DOHH2 (cell line): Measurements from ENCODE around the gene VAPA.
"Not testable (repeated sequence)": the region's sequence is repeated elsewhere in the genome, so short reads cannot be mapped to it uniquely, and the experiment has no call there.

Source experiments
- H3F3A ChIP-seq: fragments of 200-600 bp; sonication (generic), shearing (Covaris generic); 2 replicates; pipeline ENCODE4 v1.6.0; 2016; ENCODE audit warnings: antibody characterized with exemption, mild to moderate bottlenecking; ENCODE audit not compliant: control insufficient read depth, insufficient read depth
- H3K27ac ChIP-seq: fragments of 200-600 bp; sonication (generic); 2 replicates; pipeline ENCODE4 v1.5.1; 2014; ENCODE audit warnings: low read depth, mild to moderate bottlenecking, low read length, moderate library complexity
- H3K27me3 ChIP-seq: fragments of 200-600 bp; sonication (generic); 2 replicates; pipeline ENCODE4 v1.6.1; 2014; ENCODE audit warnings: mild to moderate bottlenecking, low read length, mixed read lengths; ENCODE audit not compliant: control insufficient read depth
- H3K36me3 ChIP-seq: fragments of 200-600 bp; sonication (generic); 2 replicates; pipeline ENCODE4 v1.6.1; 2014; ENCODE audit warnings: mild to moderate bottlenecking, low read length, moderate library complexity, mixed read lengths; ENCODE audit not compliant: control insufficient read depth
- H3K4me1 ChIP-seq: fragments of 200-600 bp; sonication (generic); 2 replicates; pipeline ENCODE4 v1.6.1; 2014; ENCODE audit warnings: mild to moderate bottlenecking, low read length, mixed read lengths; ENCODE audit not compliant: control insufficient read depth
- H3K4me2 ChIP-seq: fragments of 200-600 bp; sonication (generic); 2 replicates; pipeline ENCODE4 v1.6.0; 2014; ENCODE audit warnings: mild to moderate bottlenecking, low read length, moderate library complexity
- H3K4me3 ChIP-seq: fragments of 200-600 bp; sonication (generic); 2 replicates; pipeline ENCODE4 v1.5.1; 2014; ENCODE audit warnings: mild to moderate bottlenecking, low read length, mixed read lengths
- H3K79me2 ChIP-seq: fragments of 200-600 bp; sonication (generic); 2 replicates; pipeline ENCODE4 v1.6.1; 2014; ENCODE audit warnings: mild to moderate bottlenecking, low read length, mixed read lengths; ENCODE audit not compliant: control insufficient read depth
- H3K9me2 ChIP-seq: fragments of 200-600 bp; sonication (generic); replicated peaks from 2 replicates; pipeline ENCODE4 v1.6.1; 2014; ENCODE audit warnings: mild to moderate bottlenecking, low read length, mixed read lengths; ENCODE audit not compliant: control insufficient read depth
- H3K9me3 ChIP-seq: fragments of 200-600 bp; sonication (generic); 2 replicates; pipeline ENCODE4 v1.6.1; 2014; ENCODE audit warnings: antibody characterized with exemption, low read length, mixed read lengths; ENCODE audit not compliant: control insufficient read depth, insufficient read depth
- H4K20me1 ChIP-seq: fragments of 200-600 bp; sonication (generic); 2 replicates; pipeline ENCODE4 v1.6.0; 2014; ENCODE audit warnings: low read depth, mild to moderate bottlenecking, antibody characterized with exemption, low read length, moderate library complexity; ENCODE audit not compliant: control insufficient read depth, insufficient read depth
- CTCF ChIP-seq: fragments of 200-600 bp; sonication (generic); IDR thresholded peaks from one replicate; pipeline ENCODE4 v1.5.1; 2014; ENCODE audit warnings: antibody characterized with exemption, mild to moderate bottlenecking, low read depth, low read length; ENCODE audit not compliant: poor library complexity, severe bottlenecking
- EZH2phosphoT487 ChIP-seq: fragments of 200-600 bp; sonication (generic); IDR thresholded peaks from 2 replicates; pipeline ENCODE4 v1.6.1; 2017; ENCODE audit warnings: borderline replicate concordance, mild to moderate bottlenecking, antibody characterized with exemption, low read length, moderate library complexity, mixed read lengths

The VAPA gene

GRCh38 chr18:9910071-9910470 lies 3.7 kb upstream of the VAPA start:
- H3F3A ChIP-seq: no peaks in the 10 kb centered on the region

GRCh38 chr18:9910661-9911060 lies 3.2 kb upstream of the VAPA start:
- H3K79me2 ChIP-seq: peaks cover 18% of the 10 kb centered on the region
- peaks cover 9% of the 10 kb centered on the region for H3K4me1 ChIP-seq
- H3K9me3 ChIP-seq: peaks cover 5% of the 10 kb centered on the region
- H3K27ac ChIP-seq: no peak overlapping the region
- no peak overlapping the region for H3K4me2 ChIP-seq
- peaks cover 1% of the 10 kb centered on the region for H4K20me1 ChIP-seq
- H3K27me3 ChIP-seq: peaks cover 9% of the 10 kb centered on the region; the same call in 1 of the 2 replicates
- no peaks in the 10 kb centered on the region for H3K9me2 ChIP-seq
- H3F3A ChIP-seq: no peaks in the 10 kb centered on the region
- H3K4me3 ChIP-seq: no peak overlapping the region
- peaks cover 12% of the 10 kb centered on the region for H3K36me3 ChIP-seq
- TF ChIP-seq EZH2phosphoT487 (no peak), CTCF (no peak)

More at GRCh38 chr18:9910071-9910470, 3.7 kb upstream of the VAPA start:
- peaks cover 5% of the 10 kb centered on the region for H3K9me3 ChIP-seq
- H3K4me1 ChIP-seq: peaks cover 6% of the 10 kb centered on the region
- no peaks in the 10 kb centered on the region for H3K9me2 ChIP-seq
- H3K4me3 ChIP-seq: no peak overlapping the region
- H3K4me2 ChIP-seq: no peak overlapping the region
- H4K20me1 ChIP-seq: no peaks in the 10 kb centered on the region
- H3K27ac ChIP-seq: no peak overlapping the region
- peaks cover 9% of the 10 kb centered on the region for H3K36me3 ChIP-seq
- H3K27me3 ChIP-seq: peaks cover 9% of the 10 kb centered on the region; the same call in 1 of the 2 replicates
- TF ChIP-seq EZH2phosphoT487 (no peak), CTCF (no peak)
- H3K79me2 ChIP-seq: peaks cover 12% of the 10 kb centered on the region

- Histone ChIP-seq H4K20me1 (peaks cover 7% of the 10 kb centered on the region), H3K4me2 (no peak overlapping the region), H3K4me3 (no peak overlapping the region), H3K79me2 (peaks cover 24% of the 10 kb centered on the region), H3F3A (no peaks in the 10 kb centered on the region), H3K9me3 (peaks cover 5% of the 10 kb centered on the region), H3K27ac (no peak overlapping the region), H3K9me2 (no peaks in the 10 kb centered on the region), H3K27me3 (peaks cover 9% of the 10 kb centered on the region; the same call in 1 of the 2 replicates), H3K36me3 (peaks cover 13% of the 10 kb centered on the region), H3K4me1 (peaks cover 15% of the 10 kb centered on the region)
- TF ChIP-seq CTCF (no peak), EZH2phosphoT487 (no peak)
Observed at GRCh38 chr18:9911226-9911625, 2.6 kb upstream of the VAPA start.

GRCh38 chr18:9912285-9912684 lies 1.5 kb upstream of the VAPA start:
- H3K9me3 ChIP-seq, H3K27ac ChIP-seq, H3K27me3 ChIP-seq, H3K9me2 ChIP-seq, H3K4me2 ChIP-seq, H3F3A ChIP-seq, H3K4me3 ChIP-seq: not testable (repeated sequence)
- H3K79me2 ChIP-seq: peaks cover 34% of the 10 kb centered on the region
- H3K36me3 ChIP-seq: peaks cover 15% of the 10 kb centered on the region
- H4K20me1 ChIP-seq: peaks cover 16% of the 10 kb centered on the region
- peaks cover 23% of the 10 kb centered on the region for H3K4me1 ChIP-seq
